ENCODE data around the gene CCNY.
"Not testable (repeated sequence)": the region's sequence is repeated elsewhere in the genome, so short reads cannot be mapped to it uniquely, and the experiment has no call there.

CCNY gene

GRCh38 chr10:35336084-35336831 is at the start of gene CCNY:
TSS of gene CCNY (plus strand) at chr10:35336509. CDS start at chr10:35337054, 545 bp downstream.
- peak; percentile 34 for DNase-seq

- DNase-seq, result no peak
Observed at GRCh38 chr10:35289198-35289597, 47.1 kb upstream of the CCNY start.

- DNase-seq, result no peak
Observed at GRCh38 chr10:35294506-35294905, 41.8 kb upstream of the CCNY start.

GRCh38 chr10:35299016-35299415 is 37.3 kb upstream of the CCNY start:
- DNase-seq, result no peak

GRCh38 chr10:35300063-35300699 is 36.1 kb upstream of the CCNY start:
- peak; percentile 92 for DNase-seq

GRCh38 chr10:35304649-35305048 is 31.7 kb upstream of the CCNY start:
- no peak for DNase-seq

- no peak for DNase-seq
Observed at GRCh38 chr10:35306852-35307251, 29.5 kb upstream of the CCNY start.

GRCh38 chr10:35307297-35307696 is 29.0 kb upstream of the CCNY start:
- no peak for DNase-seq

- no peak for DNase-seq
Observed at GRCh38 chr10:35308809-35309208, 27.5 kb upstream of the CCNY start.

GRCh38 chr10:35314142-35314541 is 22.2 kb upstream of the CCNY start:
- DNase-seq, result not testable (repeated sequence)

GRCh38 chr10:35315235-35315634 is 21.1 kb upstream of the CCNY start:
- not testable (repeated sequence) for DNase-seq

- DNase-seq, result no peak
Observed at GRCh38 chr10:35316218-35316967, 19.9 kb upstream of the CCNY start.

- no peak for DNase-seq
Observed at GRCh38 chr10:35318551-35318950, 17.8 kb upstream of the CCNY start.

- DNase-seq, result no peak
Observed at GRCh38 chr10:35320341-35320740, 16.0 kb upstream of the CCNY start.

- DNase-seq, result no peak
Observed at GRCh38 chr10:35322636-35323035, 13.7 kb upstream of the CCNY start.

- no peak for DNase-seq
Observed at GRCh38 chr10:35324196-35324595, 12.1 kb upstream of the CCNY start.

- DNase-seq, result no peak
Observed at GRCh38 chr10:35326466-35327235, 9.7 kb upstream of the CCNY start.

- no peak for DNase-seq
Observed at GRCh38 chr10:35327790-35328403, 8.4 kb upstream of the CCNY start.

GRCh38 chr10:35328404-35329037 is 7.8 kb upstream of the CCNY start:
- no peak for DNase-seq

GRCh38 chr10:35329520-35329919 is 6.8 kb upstream of the CCNY start:
- DNase-seq, result no peak

- DNase-seq, result no peak
Observed at GRCh38 chr10:35331894-35332640, 4.2 kb upstream of the CCNY start.

Measured in MV-4-11 (cell line).